Measurements from ENCODE around the gene FUCA1. TPM values are rescaled to one million over a fixed set of nuclear protein-coding genes. Genes with fewer than 3 reads are reported as not detected.
A peak's percentile ranks its signal among the peaks of the same experiment; 100 is the strongest.
"Not testable (repeated sequence)": the region's sequence is repeated elsewhere in the genome, so short reads cannot be mapped to it uniquely, and the experiment has no call there.

Gene FUCA1
- total RNA-seq, 1 donor from 2014 or later = 12.1 TPM

GRCh38 chr1:23810818-23811540 lies 57.1 kb downstream of the FUCA1 start:
- intact Hi-C loops (cut with micrococcal nuclease) = no loop called here
- ATAC-seq (peak; percentile 74), DNase-seq (no peak)

DNA sequence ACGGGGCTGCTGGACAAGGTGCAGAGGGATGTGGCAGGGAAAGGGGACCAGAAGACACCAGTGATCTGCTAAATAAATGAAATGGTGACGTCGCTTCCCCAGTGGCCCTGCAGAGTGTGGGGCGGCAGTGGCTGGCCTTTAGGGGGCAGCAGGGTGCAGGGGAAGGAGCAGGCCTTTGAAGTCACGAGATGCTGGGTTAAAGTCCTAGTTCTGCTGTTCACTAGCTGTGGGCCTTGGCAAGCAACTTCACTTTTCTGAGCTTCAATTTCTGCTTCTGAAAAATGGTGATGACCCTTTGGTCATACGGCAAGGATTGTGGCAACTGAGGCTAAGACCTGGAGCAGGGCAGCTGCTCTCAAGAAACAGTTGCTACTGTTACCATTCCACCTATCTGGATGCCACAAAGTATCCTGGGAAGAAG lies 58.3 kb downstream of the FUCA1 start:
- DNase-seq (peak; percentile 82), ATAC-seq (peak; percentile 89)
- intact Hi-C loops (cut with micrococcal nuclease) = no loop called here

DNA sequence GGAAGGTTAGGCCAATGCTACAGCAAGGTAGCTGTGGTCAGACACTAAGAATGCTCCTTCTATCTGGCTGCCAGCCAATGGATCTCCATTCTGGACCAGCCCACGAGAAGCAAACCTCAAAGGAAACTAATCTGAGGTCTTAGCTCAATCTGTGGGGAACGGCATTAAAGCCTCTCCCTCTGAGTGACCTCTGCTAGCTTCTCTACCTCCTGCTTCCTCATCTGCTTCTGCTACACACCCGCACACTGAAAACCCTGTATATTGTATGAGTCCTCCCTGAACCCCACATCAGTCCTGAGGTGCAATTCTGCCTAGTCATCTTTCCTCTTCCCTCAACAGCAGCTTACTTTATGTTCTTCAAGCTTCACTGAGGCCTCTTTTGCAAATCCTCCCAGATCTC lies 60.6 kb downstream of the FUCA1 start:
- ATAC-seq (no peak), DNase-seq (no peak)
- intact Hi-C loops (cut with micrococcal nuclease) = no loop called here

DNA sequence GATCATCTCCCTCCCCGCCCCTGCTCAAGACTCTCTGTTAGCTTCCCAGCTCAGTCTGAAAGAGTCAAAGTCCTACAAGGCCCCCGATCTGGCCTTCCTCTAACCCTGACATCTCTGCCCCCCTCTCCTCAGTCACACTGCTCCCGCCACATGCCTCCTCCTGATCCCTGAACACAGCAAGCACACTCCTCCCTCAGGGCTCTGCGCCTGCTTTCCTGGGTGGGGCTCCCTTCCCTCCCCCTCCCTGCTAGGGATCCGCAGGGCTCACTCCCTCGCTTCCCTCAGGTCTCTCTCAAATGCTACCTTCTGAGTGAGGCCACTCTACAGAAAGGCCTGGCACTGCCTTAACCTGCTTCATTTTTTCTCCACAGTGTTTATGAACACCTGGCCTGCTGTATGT lies 61.8 kb downstream of the FUCA1 start:
- intact Hi-C loops (cut with micrococcal nuclease) = no loop called here
- DNase-seq (no peak), ATAC-seq (no peak)

GRCh38 chr1:23805025-23805424 lies 63.1 kb downstream of the FUCA1 start:
- intact Hi-C loops (cut with micrococcal nuclease) = no loop called here
- DNase-seq = no peak
- no peak for ATAC-seq

DNA sequence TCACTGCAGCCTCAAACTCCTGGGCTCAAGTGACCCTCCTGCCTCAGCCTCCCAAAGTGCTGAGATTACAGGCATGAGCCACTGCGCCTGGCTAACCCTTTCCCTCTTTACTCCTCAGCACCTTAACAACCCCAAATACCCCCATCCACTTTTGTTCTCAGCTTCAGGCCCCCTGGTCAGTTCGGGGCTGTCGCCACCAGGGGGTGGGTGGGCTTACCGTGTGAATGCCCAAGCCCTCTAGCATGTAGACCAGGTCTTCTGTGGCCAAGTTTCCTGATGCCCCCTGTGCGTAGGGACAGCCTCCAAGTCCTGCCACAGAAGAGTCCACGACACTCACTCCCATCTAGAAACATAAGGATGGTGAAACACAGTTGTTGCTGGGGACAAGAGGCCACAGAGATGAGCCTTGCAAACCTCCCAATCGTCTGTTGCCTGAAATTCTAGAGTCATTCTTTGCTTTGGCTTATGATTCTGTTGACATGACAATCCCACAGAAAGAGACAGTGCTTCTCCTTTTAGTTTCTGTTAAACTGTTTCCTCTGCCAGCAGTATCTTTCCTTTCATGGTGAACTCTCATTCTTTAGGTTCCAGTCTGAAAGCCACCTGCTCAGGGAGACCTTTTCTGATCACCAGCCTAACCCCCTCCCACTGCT lies 63.8 kb downstream of the FUCA1 start:
- ATAC-seq (no peak), DNase-seq (no peak)
- intact Hi-C loops (cut with micrococcal nuclease) = no loop called here

- ATAC-seq (no peak), DNase-seq (no peak)
- intact Hi-C loops (cut with micrococcal nuclease) = no loop called here
Measured at GRCh38 chr1:23803674-23804073, 64.4 kb downstream of the FUCA1 start.

- ATAC-seq; DNase-seq; intact Hi-C loops (cut with micrococcal nuclease): not testable (repeated sequence)
Measured at GRCh38 chr1:23802809-23803342, 65.2 kb downstream of the FUCA1 start.

- ATAC-seq = no peak
- intact Hi-C loops (cut with micrococcal nuclease) = no loop called here
Measured at GRCh38 chr1:23801876-23802275, 66.2 kb downstream of the FUCA1 start.

DNA sequence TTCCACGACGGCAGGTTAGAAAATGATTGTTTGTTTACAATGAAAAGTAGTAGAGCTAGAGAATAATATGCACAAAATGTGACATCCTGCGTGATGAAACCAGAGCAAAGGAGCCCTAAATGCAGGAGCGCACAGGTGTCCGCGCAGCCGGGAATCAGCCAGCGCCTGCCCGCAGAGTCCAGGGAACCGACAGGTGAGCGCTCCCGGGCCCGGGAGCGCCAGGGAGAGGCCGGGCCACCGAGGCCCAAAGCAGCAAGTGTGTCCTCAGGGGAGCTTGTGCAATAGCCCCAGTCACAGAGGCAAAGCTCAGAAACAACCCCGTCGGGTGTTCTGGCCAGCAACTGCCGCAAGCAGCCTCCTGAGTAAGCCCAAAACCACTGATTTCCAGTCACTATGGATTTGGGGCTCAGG lies 66.7 kb downstream of the FUCA1 start:
- intact Hi-C loops (cut with micrococcal nuclease) = no loop called here
- DNase-seq = no peak
- ATAC-seq = no peak

More at GRCh38 chr1:23801876-23802275, 66.2 kb downstream of the FUCA1 start:
- DNase-seq = no peak

GRCh38 chr1:23800400-23801337 lies 67.4 kb downstream of the FUCA1 start, which contains the start of gene GALE:
Gene GALE (minus strand): TSS chr1:23800754. CDS start chr1:23799007, 1,747 bp downstream.
- DNase-seq = peak; percentile 98
- intact Hi-C loops (cut with micrococcal nuclease) = no loop called here
- peak; percentile 96 for ATAC-seq

GRCh38 chr1:23799570-23800399 lies 68.3 kb downstream of the FUCA1 start:
- DNase-seq (peak; percentile 55), ATAC-seq (peak; percentile 39)
- intact Hi-C loops (cut with micrococcal nuclease) = no loop called here

- ATAC-seq = no peak
- DNase-seq = no peak
- intact Hi-C loops (cut with micrococcal nuclease) = no loop called here
Measured at GRCh38 chr1:23799255-23799569, 68.9 kb downstream of the FUCA1 start.

DNA sequence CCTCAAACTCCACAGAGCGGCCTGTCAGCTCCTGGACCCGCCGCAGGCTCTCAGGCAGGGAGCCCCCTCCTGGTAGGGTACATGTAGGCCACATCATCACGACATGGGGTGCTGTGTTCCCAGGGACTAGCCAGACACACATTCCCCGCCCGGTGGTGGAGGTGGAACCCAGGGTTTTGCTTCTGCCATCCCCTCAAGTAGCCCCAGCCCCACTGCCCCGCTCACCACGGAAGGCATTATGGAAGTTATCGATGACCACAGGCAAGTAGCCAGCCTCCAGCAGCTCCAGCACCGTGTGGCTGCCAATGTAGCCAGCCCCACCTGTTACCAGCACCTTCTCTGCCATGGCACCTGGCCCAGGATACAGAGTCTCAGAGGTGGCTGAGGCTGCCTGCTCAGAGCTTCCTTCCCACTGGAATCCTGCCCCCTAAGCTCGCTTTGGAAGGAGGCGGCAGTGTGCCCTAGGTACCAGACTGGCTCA lies 69.4 kb downstream of the FUCA1 start:
- intact Hi-C loops (cut with micrococcal nuclease) = no loop called here
- ATAC-seq (no peak), DNase-seq (no peak)

DNA sequence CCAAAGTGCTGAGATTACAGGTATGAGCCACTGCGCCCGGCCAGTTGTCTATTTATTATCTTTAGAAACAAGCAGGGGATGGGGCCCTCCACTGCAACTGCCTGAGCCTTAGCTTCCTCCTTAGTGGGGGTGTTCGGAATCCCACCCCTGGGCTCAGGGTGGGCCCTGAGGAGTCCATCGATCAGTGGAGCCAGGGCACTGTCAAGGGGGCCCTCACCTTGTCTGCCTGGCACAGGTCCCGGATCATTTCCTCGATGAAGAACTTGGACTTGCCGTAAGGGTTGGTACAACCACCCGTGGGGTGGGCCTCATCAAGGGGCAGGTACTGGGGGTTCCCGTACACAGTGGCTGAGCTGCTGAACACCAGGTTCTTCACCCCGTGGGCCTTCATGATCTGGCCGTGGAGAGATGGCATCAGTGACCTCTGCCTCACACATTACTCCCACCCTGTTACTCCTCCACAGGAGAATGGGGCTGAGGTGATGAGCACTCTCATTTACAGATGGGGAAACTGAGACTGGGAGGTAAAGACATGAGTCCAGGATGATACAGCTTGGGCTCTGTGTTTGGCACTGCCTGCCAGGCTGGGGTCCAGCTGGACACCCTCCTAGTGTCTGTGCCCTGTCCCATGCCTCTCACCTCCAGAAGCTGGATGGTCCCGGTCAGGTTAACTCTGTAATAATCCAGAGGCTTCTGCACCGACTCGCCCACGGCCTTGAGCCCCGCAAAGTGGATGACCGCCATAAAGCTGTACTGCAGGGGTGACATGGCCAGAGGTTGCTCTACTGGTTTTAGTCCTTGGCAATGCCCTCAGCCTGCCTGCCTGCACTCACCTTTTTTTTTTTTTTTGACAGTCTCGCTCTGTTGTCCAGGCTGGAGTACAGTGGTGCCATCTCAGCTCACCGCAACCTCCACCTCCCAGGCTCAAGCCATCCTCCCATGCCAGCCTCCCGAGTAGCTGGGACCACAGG lies 70.3 kb downstream of the FUCA1 start:
- no peak for ATAC-seq
- DNase-seq = no peak
- intact Hi-C loops (cut with micrococcal nuclease) = no loop called here

DNA sequence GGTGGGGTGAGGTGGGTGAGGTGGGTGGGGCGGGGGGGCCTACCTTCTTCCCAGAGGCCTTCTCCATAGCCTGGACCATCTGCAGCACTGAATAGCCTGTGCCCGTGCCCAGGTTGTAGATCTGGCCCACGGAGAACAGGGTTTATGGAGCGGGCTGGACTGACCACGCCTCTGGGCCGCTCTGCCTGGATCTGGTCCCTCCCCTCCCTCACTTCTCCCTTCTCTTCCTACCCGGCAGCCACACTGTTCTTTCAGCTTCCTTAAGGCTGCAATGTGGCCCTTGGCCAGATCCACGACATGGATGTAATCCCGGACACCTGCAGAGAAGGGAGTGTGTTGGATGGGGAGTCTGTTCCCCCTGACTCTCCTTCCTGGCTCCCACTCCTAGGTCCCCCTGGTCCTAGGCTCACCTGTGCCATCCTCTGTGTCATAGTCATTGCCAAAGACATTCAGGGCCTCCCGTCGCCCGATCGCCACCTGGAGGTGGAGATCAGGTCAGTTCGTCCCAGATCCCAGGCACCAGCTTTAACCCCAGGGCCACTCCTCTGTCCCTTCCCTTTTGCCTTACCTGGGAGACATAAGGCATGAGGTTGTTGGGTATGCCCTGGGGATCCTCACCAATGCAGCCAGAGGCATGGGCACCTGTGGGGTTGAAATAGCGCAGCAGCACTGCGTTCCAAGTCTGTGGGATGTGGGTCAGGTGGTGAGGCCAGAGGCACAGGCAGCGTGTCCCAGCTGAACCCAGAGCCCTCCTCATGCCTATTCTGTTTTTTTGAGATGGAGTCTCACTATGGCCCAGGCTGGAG lies 71.4 kb downstream of the FUCA1 start:
- intact Hi-C loops (cut with micrococcal nuclease) = no loop called here
- DNase-seq = no peak
- no peak for ATAC-seq
